OCI-M1 (cell line): ENCODE measurements around the gene MDGA2.
"Not testable (repeated sequence)": the region's sequence is repeated elsewhere in the genome, so short reads cannot be mapped to it uniquely, and the experiment has no call there.

ENCODE experiments used
- DNase-seq: peaks from one replicate; lab custom pipeline; 2025; lab: John Stamatoyannopoulos, UW

The MDGA2 gene

DNA sequence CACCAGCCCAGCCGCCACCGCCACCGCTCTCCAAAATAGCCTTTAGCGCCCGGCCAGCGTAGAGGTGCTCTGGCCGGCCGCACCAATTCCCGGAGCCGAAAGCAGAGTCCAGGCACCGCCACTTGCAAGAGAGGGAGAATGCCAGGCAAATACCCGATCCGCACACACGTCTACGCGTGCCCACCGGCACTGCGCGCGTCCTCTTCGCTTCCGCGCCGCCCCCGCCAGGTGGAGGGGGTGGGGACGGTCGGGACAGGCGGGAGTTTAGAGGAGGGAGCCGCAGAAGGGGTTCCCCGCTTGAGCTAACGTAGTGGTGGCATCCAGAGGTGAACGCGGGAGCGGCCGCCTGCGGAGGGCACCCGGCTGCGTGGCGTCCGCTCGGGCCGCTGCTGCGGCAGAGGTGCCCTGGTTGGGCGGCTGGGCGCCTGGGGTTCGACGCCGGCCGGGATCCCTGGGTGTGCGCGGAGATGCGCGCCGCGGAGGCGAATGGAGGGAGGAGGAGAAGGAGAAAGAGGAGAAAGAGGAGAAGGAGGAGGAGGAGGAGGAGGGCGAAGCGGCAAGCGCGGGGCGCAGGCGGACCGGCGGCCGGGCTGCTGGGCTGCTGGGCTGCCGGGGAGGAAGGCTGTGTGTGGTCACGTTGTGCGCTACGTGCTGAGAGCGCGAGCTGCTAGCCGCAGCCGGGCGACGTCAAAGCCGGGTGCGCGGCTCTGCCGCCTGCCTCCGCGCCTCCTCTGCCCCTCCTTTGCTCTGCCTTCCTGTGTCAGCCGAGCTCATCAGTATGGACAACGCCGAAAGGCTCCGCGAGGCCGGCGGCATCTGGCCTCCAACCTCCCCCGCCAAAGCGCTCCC is at the start of gene MDGA2:
Gene MDGA2, minus strand, starts transcription at position 140 of the 849 bp plus-strand sequence.
- no peak for DNase-seq

DNA sequence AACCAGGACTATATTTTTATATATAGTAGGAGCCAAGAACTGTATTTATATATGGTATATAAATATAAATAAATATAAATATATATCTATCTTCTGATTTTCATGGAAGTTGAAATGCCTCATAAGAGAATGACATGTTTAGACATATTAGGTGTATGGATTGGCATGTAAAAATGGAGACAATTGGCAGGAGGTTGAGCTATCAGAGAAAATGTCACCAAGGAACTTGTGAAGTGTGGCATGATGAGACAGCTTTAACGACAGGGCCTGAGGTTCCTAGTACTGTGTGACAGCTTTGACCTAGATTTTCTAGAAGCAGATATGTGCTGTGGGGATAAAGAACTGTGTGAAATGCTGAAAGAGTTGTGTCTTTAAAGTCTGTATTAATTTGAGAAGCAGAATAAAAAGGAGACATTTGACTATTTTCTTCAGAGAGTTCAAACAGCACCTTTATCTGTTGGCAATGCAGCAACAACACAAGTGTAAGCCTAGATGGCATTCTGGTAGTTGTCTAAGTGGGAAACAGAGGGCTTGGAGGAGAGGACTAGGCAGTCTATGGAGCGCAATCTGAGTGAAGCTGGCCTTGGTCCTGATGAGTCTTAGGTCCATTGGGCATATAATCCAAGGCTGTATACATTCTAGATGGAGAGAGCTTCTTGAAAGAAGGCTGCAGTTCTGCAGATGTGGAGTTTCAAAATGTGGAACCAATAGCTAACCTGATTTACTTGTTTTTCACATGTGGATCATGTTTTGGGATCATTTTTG is 47.7 kb upstream of the MDGA2 start:
- DNase-seq: no peak

DNA sequence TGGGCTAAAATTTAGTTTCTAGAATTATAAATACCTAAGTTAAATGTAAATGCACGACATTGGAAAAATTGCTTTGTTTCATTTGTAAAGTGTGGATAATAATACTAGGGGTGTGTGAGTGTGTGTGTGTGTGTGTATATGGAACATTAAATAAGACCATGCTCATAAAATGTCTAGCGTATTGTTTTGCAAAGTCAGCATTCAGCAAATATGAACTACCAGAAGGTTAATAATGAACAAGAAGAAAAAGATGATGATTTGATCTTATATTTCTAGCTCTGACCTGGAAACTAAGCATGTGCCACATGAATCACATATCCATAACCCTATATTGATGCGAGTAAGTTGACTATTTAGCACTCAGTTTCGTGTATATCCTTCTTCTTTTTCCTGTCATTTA is 44.9 kb upstream of the MDGA2 start:
- DNase-seq: no peak

DNA sequence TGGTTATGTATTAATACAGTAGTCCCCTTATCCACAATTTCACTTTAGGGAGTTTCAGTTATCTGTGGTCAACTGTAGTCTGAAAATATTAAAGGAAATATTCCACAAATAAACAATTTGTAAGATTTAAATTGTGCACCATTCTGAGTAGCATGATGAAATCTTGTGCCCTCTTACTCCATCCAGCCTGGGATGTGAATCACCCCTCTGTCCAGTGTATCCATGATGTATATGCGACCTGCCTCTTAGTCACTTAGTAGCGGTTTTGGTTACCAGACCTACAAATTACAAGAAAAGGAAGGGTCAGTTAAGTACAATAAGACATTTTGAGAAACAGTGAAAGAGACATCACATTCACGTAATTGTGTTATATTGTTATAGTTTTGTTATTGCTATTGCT is 39.9 kb upstream of the MDGA2 start:
- peak; percentile 18 for DNase-seq

DNA sequence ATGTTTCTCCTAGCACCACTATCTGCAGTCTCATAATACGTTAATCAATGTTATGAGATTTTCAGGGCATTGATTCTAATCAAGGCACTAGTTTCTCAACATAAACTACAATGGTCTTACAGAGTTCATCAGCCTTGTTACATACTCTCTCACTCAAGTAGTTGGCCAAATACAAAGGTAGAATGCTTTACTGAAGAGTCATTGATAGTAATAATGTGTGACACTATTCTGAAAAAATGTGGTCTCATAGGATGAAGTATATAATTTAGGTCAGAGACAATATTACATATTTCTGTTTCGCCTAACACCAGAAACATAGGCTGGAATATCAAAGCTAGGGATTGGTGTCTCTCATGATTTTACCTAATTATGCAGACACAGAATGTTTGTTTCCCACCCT is 35.2 kb upstream of the MDGA2 start:
- no peak for DNase-seq

DNA sequence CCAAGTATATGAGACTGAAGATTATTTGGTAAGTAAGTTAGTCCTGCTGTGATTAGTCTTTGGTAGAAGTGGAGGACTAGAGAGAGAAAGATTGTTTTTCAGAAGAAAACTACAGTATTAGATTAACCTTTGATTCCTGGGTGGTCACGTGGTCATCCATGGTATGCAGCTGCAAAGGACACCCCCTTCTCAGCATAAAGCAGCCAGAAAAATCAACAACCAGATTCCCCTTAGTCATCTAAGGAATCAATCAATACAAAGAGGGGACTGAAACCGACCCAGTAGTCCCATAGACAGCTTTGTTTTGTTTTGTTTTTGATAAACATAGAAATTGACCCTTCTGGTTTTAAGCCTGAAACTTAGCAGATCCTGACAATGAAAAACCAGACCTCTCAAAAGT is 30.3 kb upstream of the MDGA2 start:
- no peak for DNase-seq

DNA sequence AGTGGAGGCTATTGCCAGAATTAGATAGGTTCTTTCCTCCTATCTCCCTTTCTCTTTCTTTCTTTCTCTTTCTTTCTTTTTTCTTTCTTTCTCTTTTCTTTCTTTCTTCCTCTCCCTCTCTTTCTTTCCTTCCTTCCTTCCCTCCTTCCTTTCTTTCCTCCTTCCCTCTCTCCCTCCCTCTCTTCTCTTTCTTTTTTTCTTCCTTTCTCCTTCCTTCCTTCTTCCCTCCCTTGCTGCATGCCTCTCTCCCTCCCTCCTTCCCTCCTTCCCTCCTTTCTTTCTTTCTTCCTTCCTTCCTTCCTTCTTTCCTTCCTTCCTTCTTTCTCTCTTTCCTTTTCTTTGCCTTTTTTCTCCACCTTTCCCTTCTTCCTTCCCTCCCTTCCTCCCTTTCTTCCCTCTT is 16.4 kb upstream of the MDGA2 start:
- DNase-seq: no peak

DNA sequence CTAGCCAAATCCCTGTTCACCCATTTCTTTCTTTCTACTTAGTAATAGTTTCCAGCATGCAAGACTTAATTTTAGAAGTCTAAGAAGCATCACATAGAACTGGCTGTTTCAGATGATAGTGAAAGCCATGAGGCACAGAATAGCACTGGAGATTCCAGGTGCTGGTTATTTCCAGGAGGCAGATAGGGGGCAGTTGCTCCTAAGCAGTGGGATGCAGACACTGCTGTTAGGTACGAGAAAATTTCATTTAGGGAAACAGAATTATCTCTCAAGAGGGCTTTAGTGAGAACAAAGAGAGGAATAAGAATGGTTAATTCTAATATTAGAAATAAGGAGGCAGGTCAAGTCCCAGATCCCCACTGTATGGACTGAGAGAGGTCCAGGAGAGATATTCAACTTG is 3.6 kb upstream of the MDGA2 start:
- DNase-seq: no peak

DNA sequence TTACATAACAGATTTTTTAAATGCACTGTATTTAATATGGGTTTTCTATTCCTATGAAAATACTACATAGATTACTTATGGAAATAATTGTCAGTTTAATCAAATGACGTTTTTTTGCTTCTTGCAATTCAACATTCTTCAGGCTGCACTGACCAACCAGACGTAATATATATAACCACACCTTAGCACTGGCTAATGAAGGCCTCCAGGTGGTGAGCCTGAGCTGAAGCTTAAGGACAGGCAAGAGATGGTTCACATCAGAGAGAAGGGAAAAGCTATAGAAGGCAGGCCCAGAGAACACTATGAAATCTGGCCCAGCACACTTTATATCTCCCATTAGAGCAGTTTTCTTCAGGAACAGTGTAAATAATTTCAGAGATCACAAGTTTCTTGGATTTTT is 2.8 kb upstream of the MDGA2 start:
- no peak for DNase-seq

DNA sequence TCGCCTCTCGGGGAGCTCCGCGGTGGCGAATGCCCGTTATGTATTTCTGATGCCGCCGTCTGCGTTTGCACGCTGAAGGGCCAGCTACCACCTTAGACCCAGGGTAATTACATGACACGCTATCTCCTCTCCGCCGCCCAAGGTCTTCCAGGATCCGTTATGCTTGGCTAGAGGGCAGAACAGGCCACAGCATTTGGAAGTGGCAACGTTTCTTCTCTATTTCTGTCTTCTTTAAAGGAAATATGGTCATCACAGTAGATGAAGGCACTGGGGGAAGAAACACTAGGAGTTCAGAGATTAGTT is 861 bp upstream of the MDGA2 start:
- no peak for DNase-seq

DNA sequence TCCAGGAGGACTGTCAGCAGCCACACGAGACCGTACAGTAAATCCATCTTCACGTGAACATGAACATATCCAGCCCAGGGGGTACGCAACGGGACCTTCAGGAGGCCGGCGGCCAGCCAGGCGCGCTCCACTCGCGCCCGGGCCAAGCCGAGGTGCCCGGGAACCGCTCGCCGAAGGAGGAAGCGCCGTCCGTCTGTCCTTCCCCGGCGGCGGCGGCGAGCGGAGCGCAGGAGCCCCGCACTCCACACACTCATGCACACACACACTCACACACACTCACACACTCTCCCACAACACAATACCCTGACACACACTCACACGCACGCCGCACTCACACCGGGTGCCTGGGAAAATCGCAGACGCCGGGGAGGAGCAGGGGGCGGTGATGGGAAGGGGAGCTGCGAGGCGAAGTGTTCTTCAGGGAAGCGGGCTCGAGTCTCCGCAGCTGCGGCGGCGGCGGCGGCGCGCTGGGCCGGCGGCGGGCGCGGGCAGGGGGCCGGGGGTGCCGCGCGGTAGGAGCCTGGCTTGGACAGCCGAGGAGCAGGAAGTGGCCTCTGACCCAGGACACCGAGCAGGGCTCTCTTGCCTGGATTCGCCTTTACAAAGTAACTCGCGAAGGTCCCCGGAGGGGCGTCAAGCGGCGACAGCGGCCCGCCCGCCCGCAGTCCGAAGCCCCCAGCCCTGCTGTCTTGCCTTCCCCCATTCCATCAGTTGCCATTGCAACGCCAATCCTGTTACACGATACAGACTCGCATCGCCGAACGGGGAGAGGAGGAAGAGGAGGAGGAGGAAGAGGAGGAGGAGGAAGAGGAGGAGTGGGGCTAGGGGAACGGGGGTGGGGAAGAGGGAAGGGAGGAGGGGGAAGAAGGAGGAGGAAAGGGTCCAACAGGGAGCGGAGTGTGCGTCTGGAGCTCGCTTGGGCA is 601 bp downstream of the MDGA2 start:
- no peak for DNase-seq

DNA sequence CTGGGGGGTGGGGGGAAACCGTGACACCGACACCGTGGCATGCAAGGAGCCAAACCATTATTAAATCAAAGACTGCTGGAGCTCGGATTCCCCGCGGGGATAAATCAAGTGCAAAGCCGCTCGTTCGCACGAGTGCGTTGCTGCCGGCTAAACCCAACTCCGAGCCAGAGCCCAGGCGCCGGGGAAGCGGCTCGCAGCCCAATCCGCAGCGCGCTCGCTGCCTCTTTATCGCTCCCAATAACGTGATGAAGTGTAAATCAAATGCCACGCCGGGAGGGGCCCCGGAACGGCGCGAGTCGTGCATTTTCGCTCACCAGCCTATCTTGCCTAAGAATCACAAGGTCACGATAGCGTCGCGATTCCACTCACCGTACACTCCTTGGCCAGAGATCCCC is 1.3 kb downstream of the MDGA2 start:
- no peak for DNase-seq

DNA sequence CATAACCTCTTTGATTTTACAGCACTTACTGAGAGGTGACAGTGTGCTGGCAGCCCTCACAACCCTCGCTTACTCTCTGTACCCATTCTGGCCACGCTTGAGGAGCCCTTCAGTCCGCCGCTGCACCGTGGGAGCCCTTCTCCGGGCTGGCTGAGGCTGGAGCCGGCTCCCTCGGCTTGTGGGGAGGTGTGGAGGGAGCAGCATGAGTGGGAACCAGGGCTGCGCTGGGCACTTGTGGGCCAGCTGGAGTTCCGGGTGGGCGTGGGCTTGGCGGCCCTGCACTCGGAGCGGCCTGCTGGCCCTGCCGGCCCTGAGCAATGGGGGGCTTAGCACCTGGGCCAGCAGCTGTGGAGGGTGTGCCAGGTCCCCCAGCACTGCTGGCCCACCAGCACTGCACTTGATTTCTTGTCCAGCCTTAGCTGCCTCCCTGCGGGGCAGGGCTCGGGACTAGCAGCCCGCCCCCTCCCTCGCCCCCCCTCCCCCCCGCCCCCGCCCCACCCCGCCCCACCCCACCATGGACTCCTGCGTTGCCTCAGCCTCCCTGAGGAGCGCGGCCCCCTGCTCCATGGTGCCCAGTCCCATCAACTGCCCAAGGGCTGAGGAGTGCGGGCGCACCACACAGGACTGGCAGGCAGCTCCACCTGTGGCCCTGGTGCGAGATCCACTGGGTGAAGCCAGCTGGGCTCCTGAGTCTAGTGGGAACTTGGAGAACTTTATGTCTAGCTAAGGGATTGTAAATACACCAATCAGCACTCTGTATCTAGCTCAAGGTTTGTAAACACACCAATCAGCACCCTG is 9.9 kb downstream of the MDGA2 start:
- DNase-seq: no peak

DNA sequence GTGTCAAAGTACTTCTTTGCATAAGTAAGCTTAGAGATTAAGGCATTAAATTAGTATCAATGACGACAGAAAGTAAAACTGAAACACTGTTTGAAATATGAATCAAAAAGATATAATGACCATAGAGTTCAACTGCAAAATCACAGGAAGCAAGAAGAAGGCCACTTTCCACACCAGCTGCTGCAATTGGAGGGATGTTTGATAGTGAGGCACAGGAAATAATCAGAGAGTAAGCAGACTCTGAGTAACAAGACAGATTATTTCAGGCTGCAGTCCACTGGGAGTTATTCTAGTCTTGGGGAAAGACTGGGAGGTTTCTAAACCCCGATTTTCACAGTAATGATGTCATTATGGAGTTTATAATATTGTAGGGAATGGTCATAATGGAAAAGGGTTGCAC is 12.9 kb downstream of the MDGA2 start:
- DNase-seq: peak; percentile 4

DNA sequence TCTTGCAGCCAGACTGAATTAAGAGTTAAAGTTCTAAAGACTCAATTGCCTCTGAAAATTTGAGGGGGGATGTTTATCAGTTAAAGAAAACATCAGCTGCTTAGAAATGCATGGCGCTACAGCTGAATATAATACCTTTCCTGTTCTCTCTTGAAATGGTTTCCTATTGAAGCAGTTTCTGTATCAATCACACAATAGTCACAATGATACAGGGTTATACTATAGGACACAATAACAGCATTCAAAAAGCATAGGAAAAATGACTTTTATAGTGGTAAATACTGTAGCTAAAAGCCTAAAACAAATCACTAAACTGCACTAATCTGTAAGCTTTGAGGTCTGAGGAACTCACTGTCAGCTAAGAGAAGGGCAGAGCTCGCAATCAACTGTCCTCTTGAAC is 15.2 kb downstream of the MDGA2 start:
- no peak for DNase-seq

DNA sequence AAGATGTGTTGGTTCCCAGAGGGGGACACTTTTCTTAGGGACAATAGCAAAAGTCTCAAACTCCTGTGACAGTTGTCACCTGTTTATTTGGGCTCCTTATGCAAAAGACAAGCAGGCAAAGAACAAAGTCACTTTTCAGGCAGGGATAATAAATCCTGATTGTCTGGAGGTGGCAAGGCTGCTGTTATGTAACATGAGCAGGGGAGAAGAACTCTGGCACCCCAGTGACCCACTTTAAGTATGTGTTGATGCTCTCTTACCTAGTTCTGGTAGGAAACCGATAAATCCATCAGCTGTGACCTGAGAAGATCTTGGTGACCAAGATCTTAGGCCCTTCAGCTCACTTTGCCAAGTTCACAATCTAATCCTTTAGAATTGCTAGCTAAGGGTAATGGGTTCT is 17.4 kb downstream of the MDGA2 start:
- DNase-seq: no peak

DNA sequence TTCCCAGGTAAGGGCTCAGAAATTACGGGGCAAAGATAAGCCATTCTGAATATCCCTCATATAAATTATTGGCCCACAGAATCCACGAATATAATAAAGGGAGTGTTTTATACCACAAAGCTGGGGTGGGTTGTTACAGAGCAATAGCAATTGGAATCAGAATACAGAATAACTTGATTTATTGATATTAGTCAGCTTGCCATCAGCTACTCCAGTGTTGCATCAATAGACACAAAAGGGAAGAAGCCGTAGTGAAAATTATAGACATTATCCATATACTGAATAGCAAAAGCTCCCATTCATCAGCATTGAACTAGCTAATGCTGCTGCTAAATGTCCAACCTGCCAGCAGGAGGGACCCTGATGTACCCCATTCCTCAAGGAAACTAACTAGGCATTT is 18.3 kb downstream of the MDGA2 start:
- DNase-seq: no peak

DNA sequence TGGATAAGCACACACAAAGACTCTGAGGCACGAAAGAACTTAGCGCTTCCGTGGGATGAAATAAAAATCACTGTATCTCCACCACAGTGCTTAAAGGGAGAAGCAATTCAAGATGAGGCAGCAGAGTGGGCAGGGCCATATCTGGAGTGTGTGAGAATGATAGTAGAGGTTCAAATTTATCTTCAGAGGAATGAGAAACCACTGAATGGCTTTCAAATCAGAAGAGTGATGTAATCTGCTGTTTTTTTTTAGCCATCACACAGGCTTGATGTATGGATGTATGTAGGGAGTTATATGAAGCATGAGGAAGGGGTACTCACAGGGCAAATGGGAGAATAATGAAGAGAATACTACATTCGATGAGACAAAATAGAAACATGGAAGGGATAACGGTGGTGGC is 24.1 kb downstream of the MDGA2 start:
- DNase-seq: peak; percentile 62

DNA sequence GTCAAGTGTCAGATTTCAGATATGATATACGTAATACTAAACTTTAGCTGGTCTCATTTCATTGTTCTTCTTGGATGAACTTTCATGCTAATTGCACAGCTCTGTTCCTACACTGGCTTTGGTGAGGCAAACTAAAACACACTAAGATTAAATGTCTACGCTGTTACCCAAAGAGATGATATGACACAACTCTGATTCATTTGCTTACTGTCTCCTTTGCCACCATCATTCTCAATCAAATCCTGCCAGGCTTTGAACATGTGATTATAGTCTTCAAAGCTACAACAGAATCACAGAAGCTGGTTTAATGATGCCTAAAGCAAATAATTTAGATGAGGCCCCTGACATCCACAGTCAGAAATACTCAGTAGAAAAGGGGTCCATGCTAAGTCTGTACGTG is 37.7 kb downstream of the MDGA2 start:
- DNase-seq: no peak

DNA sequence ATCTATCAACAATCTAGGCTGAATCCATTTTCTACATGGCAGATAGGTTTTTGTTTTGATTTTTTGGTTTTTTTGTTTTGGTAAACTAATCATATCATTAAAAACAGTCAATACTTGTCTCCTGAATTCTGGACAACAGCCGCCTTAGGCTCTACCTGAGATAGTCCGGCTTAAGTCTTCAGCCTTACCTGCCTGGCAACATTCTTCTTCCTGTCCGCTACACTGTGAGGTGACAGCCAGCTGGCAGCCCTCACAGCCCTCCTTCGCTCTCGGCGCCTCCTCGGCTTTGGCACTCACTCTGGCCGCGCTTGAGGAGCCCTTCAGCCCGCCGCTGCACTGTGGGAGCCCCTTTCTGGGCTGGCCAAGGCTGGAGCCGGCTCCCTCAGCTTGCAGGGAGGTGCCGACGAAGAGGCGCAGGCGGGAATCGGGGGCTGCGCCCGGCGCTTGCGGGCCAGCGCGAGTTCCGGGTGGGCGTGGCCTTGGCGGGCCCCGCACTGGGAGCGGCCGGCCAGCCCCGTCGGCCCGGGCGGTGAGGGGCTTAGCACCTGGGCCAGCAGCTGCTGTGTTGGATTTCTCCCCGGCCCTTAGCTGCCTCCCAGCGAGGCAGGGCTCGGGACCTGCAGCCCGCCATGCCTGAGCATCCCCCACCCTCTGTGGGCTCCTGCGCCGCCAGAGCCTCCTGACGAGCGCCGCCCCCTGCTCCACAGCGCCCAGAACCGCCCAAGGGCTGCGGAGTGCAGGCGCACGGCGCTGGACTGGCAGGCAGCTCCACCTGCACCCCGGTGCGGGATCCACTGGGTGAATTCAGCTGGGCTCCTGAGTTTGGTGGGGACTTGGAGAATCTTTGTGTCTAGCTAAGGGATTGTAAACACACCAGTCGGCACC is 49.0 kb downstream of the MDGA2 start:
- no peak for DNase-seq

DNA sequence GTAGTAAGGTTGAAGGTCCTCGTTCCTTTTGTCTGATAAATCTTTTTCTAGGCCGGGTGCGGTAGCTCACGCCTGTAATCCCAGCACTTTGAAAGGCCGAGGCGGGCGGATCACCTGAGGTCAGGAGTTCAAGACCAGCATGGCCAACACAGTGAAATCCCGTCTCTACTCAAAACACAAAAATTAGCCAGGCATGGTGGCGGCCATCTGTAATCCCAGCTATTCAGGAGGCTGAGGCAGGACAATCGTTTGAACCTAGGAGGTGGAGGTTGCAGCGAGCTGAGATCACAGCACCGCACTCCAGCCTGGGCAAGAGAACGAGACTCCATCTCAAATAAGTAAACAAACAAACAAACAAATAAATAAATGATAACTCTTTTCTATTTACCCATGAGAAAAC is 51.3 kb downstream of the MDGA2 start:
- DNase-seq: not testable (repeated sequence)
